ENCODE measurements around the gene DSTN. TPM values are rescaled to one million over a fixed set of nuclear protein-coding genes. Genes with fewer than 3 reads are reported as not detected.

Gene DSTN
- total and polyA plus RNA-seq, 9 of the 15 experiments (the other 6 are each of a cell fraction or from before 2014, with no cell fraction given), result 25.7 to 88.3 (median 61.0) TPM

DNA sequence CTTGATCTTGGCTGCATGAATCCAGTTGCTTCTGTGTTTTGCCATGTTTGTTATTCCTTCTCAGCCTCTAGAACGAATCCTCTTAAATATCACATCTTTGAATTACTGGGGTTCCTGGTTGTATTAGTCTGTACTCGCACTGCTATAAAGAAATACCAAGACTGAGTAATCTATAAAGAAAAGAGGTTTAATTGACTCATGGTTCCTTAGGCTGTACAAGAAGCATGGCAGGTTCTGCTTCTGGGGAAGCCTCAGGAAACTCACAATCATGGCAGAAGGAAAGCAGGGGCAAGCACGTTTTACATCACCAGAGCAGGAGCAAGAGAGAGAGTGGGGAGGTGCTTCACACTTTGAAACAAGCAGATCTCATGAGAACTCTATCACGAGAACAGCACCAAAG lies 20.7 kb upstream of the DSTN start:
- Histone ChIP-seq H4K20me1 (replicated peaks; ENCODE audit: control insufficient read depth, insufficient read depth, low read length) (no peaks in the 10 kb centered on the region), H3K9me1 (ENCODE audit: control insufficient read depth, insufficient read depth, low read length) (no peaks in the 10 kb centered on the region), H3K4me3 (no peak overlapping the region), H3K36me3 (ENCODE audit: control insufficient read depth, insufficient read depth, low read length) (no peaks in the 10 kb centered on the region), H3K9ac (ENCODE audit: insufficient read depth in 1 of 2, low read depth in 2 of 2, low read length in 2 of 2) (no peak overlapping the region), H3K27ac (ENCODE audit: extremely low read depth, low read depth, low read length) (no peak overlapping the region), H3K4me2 (ENCODE audit: insufficient read depth, low read length) (no peak overlapping the region), H3K9me3 (replicated peaks; ENCODE audit: control insufficient read depth, insufficient read depth, low read depth, low read length) (no peaks in the 10 kb centered on the region), H2AFZ (ENCODE audit: low read depth, low read length) (no peak overlapping the region), H3K4me1 (replicated peaks in 1 of 2; ENCODE audit: control insufficient read depth in 2 of 2, insufficient read depth in 2 of 2, low read length in 2 of 2) (no peaks in the 10 kb centered on the region), H3K79me2 (ENCODE audit: control insufficient read depth, insufficient read depth, low read length) (no peaks in the 10 kb centered on the region), H3K27me3 (ENCODE audit: control insufficient read depth in 2 of 2, insufficient read depth in 2 of 2, low read length in 2 of 2) (peaks cover 0 to 2% of the 10 kb centered on the region in 2 experiments; a peak in 1 of 5 replicates)
- in situ Hi-C loops (cut with MboI), result no loop called here
- ATAC-seq (no peak), FAIRE-seq (no peak), DNase-seq (ENCODE audit: extremely low read depth in 1 of 4, low spot score in 3 of 4) (no peak)
- 7% methylated on average over 4 of the region's 4 CpGs for WGBS (ENCODE audit: insufficient coverage, low coverage, missing lambda C conversion rate)
- intact Hi-C loops (cut with micrococcal nuclease), result no loop called here
- ChIA-PET CTCF (ENCODE audit: low intra/inter-chr PET ratio) (no interaction called here), POLR2A (no interaction called here)
- BruUV-seq (replicated peaks), result no TSS peak
- TF ChIP-seq RBM14 (IDR thresholded peaks at IDR 0.05; ENCODE audit: borderline replicate concordance, insufficient read depth, low read depth, low read length), result no peak
- TF ChIP-seq, protein P1, sequence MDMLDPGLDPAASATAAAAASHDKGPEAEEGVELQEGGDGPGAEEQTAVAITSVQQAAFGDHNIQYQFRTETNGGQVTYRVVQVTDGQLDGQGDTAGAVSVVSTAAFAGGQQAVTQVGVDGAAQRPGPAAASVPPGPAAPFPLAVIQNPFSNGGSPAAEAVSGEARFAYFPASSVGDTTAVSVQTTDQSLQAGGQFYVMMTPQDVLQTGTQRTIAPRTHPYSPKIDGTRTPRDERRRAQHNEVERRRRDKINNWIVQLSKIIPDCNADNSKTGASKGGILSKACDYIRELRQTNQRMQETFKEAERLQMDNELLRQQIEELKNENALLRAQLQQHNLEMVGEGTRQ (CRISPR knock-in tag; IDR thresholded peaks at IDR 0.05), result no peak
- TF ChIP-seq ZNF408 (CRISPR knock-in tag; IDR thresholded peaks at IDR 0.05; ENCODE audit: low read depth), result no peak
- TF ChIP-seq MCM2 (IDR thresholded peaks at IDR 0.05; ENCODE audit: low read depth), result no peak
- TF ChIP-seq CEBPG (CRISPR knock-in tag; IDR thresholded peaks at IDR 0.05), result no peak
- no peak for TF ChIP-seq CEBPG (tag; conservative IDR thresholded peaks at IDR 0.05 in 1 of 2, IDR thresholded peaks at IDR 0.05 in 1 of 2)
- TF ChIP-seq, protein P2, sequence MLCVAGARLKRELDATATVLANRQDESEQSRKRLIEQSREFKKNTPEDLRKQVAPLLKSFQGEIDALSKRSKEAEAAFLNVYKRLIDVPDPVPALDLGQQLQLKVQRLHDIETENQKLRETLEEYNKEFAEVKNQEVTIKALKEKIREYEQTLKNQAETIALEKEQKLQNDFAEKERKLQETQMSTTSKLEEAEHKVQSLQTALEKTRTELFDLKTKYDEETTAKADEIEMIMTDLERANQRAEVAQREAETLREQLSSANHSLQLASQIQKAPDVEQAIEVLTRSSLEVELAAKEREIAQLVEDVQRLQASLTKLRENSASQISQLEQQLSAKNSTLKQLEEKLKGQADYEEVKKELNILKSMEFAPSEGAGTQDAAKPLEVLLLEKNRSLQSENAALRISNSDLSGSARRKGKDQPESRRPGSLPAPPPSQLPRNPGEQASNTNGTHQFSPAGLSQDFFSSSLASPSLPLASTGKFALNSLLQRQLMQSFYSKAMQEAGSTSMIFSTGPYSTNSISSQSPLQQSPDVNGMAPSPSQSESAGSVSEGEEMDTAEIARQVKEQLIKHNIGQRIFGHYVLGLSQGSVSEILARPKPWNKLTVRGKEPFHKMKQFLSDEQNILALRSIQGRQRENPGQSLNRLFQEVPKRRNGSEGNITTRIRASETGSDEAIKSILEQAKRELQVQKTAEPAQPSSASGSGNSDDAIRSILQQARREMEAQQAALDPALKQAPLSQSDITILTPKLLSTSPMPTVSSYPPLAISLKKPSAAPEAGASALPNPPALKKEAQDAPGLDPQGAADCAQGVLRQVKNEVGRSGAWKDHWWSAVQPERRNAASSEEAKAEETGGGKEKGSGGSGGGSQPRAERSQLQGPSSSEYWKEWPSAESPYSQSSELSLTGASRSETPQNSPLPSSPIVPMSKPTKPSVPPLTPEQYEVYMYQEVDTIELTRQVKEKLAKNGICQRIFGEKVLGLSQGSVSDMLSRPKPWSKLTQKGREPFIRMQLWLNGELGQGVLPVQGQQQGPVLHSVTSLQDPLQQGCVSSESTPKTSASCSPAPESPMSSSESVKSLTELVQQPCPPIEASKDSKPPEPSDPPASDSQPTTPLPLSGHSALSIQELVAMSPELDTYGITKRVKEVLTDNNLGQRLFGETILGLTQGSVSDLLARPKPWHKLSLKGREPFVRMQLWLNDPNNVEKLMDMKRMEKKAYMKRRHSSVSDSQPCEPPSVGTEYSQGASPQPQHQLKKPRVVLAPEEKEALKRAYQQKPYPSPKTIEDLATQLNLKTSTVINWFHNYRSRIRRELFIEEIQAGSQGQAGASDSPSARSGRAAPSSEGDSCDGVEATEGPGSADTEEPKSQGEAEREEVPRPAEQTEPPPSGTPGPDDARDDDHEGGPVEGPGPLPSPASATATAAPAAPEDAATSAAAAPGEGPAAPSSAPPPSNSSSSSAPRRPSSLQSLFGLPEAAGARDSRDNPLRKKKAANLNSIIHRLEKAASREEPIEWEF (CRISPR knock-in tag; IDR thresholded peaks at IDR 0.05), result no peak
- no peak for TF ChIP-seq ESRRB (CRISPR knock-in tag; IDR thresholded peaks at IDR 0.05; ENCODE audit: borderline replicate concordance)
- no peak for TF ChIP-seq TCF7 (IDR thresholded peaks at IDR 0.05; ENCODE audit: borderline replicate concordance)
- TF ChIP-seq, protein P3, sequence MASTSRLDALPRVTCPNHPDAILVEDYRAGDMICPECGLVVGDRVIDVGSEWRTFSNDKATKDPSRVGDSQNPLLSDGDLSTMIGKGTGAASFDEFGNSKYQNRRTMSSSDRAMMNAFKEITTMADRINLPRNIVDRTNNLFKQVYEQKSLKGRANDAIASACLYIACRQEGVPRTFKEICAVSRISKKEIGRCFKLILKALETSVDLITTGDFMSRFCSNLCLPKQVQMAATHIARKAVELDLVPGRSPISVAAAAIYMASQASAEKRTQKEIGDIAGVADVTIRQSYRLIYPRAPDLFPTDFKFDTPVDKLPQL (IDR thresholded peaks at IDR 0.05; ENCODE audit: extremely low read depth, insufficient read length), result no peak
- TF ChIP-seq RCOR1 (IDR thresholded peaks at IDR 0.05; ENCODE audit: borderline replicate concordance in 1 of 2, low read depth in 2 of 2, low read length in 2 of 2), result no peak
- TF ChIP-seq ZNF589 (CRISPR knock-in tag; IDR thresholded peaks at IDR 0.05; ENCODE audit: low read depth), result no peak
- TF ChIP-seq ZC3H8 (IDR thresholded peaks at IDR 0.05), result no peak
- TF ChIP-seq HDAC6 (IDR thresholded peaks at IDR 0.05; ENCODE audit: low read depth, low read length), result no peak
- no peak for TF ChIP-seq OTX1 (CRISPR knock-in tag; IDR thresholded peaks at IDR 0.05)
- TF ChIP-seq THRAP3 (IDR thresholded peaks at IDR 0.05; ENCODE audit: borderline replicate concordance), result no peak
